Stimulated activated CD8-positive, alpha-beta memory T cell treated with anti-CD3 and anti-CD28 coated beads, Interleukin-15, amount 100 ng/mL, for 4 hours (primary cell): Measurements from ENCODE around the gene KCNIP3.
"Not testable (repeated sequence)": the region's sequence is repeated elsewhere in the genome, so short reads cannot be mapped to it uniquely, and the experiment has no call there.

ENCODE experiments used
- DNase-seq, 2 donors: peaks; one replicate each; pipeline ENCODE4 v3.0.0-alpha.2; 2020; ENCODE audit warnings: low read depth in 2 of 2

Gene KCNIP3

DNA sequence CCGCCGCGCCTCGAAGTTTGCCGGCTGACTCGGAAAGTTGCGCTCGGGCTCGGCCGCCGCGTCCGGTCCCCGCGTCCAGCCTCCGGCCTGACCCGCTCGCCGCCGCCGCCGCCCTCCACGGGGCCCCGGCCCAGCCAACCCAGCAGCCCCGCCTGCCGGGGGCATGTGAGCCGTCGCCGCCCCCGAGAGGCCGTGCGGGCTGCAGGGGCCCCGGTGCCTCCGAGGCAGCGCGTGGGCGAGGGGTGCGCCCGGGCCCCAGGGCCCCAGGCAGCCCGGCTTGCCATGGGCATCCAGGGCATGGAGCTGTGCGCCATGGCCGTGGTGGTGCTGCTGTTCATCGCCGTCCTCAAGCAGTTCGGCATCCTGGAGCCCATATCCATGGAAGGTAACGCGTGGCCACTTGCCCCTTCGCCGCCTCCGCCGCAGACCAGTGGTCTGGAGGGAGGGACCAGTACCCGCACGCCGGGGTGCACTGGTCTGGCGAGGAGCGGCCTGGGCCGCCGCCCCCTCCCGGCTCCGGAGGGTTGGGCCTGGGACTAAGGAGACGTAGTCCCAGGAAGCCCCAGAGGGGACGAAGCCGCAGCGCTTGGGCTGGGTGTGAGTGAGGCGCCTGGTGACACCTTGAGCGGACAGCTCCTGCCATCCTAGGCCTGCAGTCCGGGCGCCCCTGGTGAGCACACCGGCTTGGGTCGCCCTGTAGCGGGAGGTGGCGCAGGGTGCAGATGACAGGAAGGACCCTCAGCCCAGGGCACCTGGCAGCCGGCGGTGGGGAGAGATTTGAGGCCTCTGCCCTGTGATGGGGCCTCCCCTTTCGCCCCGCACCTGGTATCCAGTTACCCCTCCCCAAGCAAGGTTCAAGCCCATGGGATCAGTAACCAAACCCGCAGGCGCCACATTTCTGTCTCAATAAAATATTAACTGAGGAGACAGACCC lies 49.9 kb downstream of the KCNIP3 start:
- DNase-seq = no peak

DNA sequence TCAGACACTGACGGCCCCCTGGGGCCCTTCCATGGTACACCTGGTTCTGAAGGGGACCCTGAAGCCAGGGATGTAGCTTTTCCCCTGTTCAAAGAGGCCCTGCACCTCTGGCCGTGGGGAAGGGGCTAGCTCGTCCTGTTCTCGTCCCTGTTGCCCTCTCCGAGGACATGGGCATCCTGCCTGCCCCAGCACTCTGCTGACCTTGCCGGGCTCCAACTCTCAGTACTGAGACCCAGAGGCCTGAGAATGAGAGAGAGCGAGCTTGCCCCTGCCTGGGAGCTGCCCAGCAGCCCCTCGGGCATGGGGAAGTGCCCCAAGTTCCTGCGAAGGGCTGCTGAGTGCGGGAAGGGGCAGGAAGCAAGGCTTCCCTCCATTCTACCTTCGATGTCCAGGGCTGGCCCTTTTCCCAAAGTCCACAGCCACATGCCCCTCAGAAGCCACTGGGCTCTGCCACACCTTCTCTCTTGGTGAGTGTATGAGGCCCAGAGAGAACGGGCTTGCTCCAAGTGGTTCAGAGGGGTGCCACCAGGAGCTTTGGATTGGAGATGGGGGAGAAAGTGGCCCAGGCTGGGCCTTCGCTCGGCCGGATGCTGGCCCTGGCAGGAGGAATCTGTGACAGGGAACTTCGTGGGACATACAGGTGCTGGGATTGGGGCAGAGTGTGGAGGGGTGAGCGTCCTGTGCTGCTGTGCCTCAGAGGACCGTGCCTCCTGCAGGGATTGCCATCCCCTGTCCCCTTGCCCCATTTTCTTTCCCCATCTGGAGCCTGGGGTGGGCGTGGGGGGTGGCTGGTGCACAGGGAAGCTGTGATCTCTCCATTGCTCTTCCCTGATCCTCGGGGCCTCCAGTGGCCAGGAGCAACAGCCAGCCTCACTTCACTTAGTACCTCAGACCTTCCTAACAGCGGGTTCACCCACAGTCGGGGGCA lies 50.8 kb downstream of the KCNIP3 start:
- no peak for DNase-seq

DNA sequence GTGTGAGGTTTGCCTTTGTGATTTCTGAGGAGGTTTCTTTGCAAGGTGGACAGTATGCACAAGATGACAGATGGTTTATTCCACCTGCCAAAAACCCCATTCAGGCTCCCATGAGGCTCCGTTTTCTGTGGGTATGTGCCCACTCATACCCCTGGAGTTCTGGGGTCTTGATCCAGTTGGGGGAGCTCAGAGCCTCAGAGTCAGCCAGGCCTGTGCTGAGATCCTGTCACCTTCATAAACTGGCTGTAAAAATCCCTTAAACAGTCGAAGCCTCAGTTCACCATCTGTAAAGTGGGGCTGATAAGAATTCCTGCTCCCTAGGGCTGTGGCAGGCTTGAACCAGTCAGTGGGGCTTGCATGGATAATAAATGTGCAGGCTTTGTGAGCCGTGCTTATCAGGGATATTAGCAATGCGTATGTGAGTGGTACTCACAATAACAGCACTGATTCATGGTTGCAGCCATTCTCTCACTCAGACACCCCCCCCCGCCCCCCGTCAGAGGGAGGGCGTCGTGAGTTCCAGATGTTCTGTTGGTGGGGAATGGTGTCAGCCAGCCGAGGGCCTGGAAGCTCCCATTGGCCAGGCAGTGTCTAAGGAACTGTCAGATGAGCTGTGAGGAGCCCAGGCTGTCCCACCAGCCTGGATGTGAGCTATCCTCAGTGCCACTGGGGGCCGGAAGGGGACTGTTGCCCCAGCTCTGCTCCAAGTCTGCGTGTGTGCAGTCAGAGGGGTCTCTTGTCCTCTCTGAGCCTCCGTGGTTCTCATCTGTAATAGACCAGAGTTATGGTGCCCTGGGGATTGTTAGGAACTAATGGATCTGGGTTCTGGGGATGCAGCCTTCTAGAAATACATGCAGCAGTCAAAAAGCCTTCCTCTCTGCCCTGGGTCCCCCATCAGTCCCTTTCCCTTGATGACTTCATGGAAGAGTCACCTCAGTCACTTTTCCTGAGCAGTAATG lies 51.7 kb downstream of the KCNIP3 start:
- DNase-seq = no peak

DNA sequence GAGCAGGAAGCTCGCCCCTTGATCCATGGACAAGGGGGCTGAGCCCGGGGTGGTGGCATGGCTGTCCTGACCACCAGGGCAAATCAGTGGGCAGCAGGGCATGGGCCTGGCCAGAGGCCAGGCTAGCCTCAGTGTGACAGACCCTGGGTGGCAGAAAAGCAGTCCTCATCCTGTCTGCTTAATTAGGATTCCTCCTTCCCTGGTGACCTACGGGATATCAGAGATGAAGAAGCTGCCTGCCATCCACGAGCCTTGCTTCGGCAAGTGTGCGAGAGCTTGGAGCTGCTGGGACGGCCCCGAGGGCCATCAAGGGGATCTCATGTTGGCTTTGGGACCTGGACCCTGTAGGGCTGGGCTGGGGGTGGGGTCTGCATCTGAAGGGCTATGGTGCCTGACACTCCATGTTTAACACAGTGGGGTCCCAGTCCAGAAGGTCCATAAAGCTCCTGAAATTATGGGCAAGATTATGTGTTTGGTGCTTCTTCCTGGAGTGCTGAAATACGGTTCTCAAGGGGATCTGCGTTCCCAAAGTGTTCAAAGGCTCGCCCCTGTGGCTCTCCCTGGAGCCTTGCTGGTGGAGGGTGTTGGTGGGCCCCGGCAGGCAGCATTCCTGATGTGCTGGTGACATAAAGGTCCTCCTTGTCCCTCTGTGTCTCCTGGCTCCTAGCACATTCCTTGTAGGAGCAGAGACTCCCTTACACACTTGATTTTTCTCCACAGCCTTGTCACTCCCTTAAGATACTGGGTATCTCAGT lies 52.6 kb downstream of the KCNIP3 start:
- DNase-seq = no peak

DNA sequence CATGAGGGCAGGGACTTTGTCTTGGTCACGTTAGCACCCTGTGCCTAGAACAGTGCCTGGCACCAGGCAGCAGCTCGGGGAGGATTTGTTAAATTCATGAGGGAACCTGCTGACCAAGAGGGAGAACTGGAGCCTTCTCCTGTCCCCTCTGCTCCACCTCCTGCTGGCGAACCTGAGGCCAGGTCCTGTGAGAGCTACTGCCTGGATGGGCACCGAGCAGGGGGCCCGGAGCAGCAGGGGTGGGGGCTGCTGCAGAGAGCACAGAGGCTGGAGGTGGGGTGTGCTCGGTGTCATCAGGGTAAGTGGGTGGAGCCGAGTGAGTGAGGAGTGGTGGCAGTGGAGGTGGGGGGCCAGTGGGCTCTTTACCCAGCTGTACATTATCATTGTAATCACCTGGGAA lies 53.2 kb downstream of the KCNIP3 start:
- no peak for DNase-seq

DNA sequence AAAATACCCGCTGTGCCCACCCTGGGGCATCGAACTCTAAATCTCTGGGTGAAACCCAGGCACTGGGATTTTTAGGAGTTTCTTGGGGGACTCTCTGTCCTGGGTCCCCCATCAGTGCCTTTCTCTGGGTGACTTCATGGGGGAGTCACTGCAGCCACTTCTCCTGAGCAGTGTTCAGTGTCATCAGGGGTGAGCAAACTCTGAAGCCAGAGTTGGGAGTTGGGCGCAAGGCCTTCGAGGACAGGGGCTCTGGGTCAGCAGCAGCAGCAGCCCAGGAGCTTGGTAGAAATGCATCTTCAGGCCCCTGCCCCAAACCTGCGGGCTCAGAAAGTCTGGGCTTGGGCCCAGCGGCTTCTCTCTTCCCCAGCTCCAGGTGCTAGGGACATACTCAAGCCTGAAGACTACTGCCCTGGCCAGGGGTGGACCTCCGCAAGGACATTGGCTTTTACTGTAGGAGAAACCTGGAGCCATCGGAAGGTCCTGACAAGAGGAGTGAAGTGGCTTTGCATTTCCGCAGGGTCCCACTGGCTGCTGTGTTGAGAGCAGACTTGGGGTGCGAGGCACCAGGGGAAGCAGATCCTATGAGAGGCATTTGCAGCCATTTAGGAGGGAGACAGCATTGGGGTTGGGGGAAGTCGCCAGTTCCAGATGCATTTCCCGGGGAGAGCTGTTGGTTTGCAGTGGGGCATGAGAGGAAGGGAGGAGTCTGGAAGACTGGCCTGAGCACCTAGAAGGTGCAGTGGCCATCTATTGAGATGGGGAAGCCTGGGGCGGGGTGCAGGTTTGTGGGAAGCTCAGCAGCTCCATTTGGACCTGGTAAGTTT lies 53.8 kb downstream of the KCNIP3 start:
- no peak for DNase-seq

DNA sequence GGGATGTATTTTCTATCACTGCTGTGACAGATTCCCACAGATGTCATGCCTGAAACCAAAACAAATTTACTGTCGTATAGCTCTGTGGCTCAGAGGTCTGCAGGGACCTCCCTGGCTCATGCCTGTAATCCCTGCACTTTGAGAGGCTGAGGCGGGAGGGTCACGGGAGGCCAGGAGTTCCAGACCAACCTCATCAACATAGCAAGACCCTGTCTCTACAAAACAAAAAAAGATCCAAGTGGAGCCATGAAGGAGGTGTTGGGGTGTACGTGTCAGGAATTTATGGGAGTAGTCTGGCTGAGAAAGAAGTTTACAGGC lies 54.4 kb downstream of the KCNIP3 start:
- no peak for DNase-seq

DNA sequence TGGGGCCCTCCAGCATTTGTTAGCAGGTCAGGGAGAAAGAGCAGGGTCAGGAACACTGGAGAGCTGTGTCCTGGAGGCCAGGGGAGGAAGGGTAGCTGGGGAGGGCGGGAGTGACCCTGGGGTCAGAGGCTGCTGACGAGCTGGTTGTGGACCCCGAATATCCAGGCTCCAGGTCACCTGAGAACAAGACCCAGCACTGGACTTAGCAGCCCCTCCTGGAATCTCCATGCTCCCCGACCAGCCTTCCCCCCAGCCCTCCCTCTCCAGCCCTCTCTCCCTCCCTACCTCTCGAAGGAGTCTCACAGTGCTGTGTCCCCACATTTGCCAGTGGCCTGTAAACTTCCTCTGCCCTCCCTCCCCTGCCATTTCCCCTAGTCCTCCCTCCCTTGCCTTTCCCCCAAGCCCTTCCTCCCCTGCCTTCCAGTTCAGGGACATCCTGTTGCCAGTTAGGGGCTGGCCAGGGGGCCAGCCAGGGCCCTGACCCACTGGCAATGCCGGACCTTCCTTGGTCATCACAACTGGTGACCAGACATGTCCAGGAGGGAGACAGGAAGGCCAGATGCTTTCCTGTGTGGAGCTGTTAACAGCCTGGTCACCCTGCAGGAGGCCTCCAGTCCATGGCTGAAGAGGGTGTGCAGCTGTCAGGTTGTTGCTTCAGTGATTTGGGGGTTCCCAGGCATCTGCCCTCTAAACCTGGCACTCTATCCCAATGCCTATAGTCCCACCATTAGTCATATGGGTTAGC lies 55.3 kb downstream of the KCNIP3 start:
- DNase-seq = no peak

DNA sequence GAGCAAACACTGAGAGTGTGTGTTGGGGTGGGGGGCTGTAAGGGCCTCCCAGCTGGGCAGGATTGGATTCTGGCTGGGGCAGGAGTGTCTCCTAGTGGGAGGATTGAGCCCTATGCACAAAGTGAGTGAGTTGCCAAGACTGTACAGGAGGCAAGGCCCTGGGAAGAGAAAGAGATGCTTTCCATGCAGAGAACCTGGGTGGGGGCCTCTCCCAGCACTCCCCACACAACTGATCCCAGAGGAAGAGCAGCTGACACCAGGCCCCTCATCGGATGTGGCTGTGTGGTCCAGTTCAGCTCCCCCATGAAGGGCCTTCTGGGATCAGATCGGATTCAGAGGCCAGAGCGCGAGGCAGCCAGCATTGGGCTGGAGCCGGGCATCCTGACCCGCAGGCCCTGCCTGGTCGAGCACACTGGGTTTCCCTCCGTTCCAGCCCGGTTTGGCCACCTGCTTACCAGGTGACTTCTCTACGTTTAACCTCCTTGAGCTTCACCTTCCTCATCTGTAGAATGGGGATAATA lies 56.0 kb downstream of the KCNIP3 start:
- no peak for DNase-seq

DNA sequence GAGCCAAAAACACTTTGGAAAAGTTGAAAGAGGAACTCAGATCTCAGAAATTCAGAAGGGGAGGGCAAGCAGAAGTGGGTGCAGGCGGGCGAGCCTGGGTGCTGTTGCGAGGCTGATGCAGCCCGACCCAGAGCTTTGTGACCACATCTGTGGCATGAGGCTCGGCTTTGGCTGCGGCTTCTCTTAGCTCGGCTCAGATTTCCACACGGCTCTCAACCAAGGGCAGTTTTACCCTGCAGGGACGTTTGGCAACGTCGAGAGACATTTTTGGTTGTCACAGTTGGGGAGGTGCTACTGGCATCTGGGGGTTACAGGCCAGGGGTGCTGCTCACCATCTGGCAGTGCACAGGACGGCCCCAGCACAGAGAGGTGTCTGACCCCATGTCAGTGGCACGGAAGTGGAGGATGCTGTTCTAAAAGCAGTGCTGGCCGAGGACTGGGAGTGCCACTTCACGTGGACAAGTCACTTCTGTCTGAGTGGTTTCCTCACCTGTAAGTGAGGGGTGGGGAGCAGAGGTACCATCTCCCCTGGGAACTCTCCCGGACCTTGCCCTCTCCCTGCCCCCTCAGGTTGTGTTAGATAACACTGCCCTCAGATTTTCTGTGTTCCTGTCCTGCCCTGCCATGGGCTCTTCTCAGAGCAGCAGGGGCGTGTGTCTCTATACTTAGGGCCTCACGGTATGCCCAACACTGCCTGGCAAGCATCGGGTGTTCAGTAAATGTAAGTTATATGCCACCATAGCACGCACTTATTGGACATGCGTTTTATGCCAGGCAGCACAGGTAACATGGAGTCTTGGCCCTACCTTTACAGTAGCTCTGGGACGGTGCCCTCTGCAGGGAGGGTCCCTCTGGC lies 56.7 kb downstream of the KCNIP3 start:
- DNase-seq = no peak

DNA sequence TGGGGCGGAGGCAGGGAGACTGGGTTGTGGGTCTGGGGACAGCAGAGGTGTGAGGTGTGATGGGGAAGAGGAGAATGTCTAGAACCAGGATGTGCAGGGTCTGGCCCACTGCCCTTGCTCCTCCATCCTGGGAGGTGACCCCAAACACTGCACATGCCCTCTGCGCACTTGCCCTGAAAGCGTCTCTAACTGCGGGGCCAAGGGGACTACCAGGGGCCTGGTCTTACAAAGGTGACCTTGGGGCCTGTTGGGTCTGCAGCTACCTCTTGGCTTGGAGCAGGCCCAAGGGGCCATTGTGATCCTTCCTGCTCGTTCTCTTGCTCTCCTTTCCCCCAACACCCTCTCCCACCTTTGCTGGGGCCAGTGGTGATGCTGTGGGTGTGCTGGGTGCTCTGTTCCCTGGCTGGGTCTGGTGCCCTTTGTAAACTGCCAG lies 57.3 kb downstream of the KCNIP3 start:
- DNase-seq = no peak

DNA sequence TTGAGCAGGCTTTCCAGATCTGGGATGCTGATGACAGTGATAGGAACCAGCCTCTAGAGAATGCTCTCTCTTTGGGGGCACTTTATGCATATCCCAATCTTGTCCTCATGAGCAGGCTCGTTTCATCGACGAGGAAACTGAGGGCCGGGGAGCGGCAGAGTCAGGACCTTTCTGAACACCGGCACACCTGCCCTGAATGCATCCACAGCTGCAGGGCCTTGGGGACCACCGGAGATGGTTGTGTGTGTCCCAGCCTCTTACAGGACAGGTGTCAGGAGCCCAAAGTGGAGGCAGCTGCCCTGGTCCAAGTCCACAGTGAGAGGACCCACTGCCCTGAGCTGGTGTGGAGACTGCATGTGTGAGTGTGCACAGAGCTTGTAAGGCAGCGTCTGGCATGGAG lies 57.8 kb downstream of the KCNIP3 start:
- DNase-seq = no peak

DNA sequence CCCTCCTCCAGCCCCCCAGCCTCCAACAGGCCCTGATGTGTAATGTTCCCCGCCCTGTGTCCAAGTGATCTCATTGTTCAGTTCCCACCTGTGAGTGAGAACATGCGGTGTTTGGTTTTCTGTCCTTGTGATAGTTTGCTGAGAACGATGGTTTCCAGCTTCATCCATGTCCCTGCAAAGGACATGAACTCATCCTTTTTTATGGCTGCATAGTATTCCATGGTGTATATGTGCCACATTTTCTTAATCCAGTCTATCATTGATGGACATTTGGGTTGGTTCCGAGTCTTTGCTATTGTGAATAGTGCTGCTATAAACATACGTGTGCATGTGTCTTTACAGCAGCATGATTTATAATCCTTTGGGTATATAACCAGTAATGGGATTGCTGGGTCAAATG lies 58.3 kb downstream of the KCNIP3 start:
- DNase-seq = not testable (repeated sequence)

DNA sequence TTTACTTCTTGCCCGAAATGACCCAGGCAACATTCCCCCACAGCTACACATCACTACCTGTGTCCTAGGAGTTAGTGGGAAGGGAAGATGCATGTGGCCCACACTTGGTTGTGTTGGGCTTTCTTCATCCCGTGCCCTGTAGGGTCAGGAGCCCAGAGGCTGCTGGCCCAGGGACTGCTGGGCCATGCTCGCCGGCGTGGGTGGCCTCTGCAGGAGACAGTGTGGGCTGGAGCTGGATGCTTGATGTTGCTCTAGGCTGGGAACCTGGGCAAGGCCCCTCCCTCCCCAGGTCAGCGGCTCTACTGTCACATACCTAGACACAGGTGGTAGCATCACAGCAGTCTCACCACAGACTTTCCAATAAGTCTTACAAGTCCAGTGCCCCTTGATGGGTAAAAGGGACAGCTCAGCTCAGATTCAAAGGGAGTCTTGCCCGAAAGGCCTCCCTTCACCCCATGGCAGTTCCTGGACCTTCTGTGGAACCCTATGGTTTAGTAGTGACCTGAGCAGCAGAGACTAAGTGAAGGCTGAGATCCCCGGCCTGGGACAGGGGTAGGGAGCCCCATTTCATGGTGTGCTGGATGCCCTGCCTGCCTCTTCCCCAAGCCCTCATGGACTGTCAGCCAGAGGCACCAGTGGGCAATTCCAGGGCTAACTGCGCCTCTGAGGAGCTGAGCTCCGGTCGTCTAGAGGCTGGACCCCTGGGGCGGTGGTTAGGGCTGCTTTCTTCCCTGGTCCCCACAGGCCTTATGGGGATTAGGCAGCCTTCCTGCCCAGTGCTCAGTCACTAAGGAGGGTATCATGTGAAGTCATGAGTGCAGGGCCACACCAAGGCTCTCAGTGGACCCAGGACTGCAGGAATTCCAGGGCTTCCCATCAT lies 59.9 kb downstream of the KCNIP3 start:
- DNase-seq = no peak

DNA sequence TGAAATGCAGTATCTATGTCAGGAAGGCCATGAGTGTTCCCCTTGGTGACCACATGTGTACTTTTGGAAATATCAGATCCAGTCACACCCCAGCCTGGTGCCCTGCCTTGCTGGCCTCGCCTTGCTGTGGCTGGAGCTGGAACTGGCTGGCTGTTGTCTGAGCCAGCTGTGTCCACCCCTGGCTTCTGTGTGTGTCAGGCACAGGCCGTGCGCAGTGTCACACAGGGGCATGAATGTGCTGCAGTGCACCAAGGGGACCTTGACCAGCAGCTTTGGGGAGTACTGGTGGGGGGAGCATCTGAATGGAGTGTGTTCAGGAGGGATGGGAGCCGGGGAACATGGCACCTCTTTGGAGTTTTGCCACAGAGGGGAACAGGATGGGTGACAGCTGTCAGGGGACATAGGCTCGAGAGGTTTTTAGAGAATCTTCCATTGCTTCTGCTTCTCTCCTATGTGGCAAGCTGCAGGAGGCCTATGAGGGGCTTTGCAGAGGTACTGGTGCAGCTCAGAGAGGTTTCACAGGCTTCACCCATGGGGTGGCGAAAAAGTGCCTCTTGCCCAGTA lies 60.7 kb downstream of the KCNIP3 start:
- DNase-seq = no peak

DNA sequence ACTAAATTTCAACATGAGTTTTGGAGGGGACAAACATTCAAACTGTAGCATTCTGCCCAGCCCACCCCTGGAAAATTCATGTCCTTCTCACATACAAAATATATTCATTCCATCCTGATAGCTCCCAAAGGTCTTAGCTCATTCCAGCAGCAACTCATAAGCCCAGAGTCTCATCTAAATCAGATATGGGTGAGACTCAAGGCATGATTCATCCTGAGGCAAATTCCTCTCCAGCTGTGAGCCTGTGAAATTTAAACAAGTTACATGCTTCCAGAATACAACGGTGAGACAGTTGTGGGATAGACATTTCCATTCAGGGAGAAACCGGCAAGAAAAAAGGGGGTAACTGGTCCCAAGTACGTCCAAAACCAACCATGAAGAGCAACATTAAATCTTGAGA lies 61.9 kb downstream of the KCNIP3 start:
- DNase-seq = no peak

DNA sequence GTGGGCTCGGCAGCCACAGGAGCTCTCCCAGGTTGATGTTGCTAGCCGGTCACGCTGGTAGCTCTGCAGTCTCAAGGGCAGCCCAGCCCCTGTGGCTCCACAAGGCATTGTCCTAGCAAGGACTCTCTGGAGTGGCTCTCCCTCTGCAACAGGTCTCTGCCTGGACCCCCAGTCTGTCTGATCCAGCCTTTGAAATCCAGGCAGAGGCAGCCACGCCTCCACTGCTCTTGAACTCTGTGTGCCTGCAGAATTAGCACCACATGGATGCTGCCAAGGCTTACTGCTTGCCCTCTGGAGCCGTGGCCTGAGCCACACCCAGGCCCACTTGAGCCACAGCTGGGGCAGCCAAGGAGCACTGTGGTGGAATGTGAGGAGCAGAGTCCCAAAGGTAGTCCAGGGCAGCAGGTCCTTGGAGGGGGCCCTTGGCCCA lies 62.4 kb downstream of the KCNIP3 start:
- DNase-seq = no peak
